ENCODE results near the gene TLCD2. TPM values are rescaled to one million over a fixed set of nuclear protein-coding genes. Genes with fewer than 3 reads are reported as not detected.
A peak's percentile ranks its signal among the peaks of the same experiment; 100 is the strongest.

The TLCD2 gene, protein sequence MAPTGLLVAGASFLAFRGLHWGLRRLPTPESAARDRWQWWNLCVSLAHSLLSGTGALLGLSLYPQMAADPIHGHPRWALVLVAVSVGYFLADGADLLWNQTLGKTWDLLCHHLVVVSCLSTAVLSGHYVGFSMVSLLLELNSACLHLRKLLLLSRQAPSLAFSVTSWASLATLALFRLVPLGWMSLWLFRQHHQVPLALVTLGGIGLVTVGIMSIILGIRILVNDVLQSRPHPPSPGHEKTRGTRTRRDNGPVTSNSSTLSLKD
- 0.15 TPM for polyA plus RNA-seq (2012; ENCODE audit: insufficient read depth, insufficient read length, low read depth)

DNA sequence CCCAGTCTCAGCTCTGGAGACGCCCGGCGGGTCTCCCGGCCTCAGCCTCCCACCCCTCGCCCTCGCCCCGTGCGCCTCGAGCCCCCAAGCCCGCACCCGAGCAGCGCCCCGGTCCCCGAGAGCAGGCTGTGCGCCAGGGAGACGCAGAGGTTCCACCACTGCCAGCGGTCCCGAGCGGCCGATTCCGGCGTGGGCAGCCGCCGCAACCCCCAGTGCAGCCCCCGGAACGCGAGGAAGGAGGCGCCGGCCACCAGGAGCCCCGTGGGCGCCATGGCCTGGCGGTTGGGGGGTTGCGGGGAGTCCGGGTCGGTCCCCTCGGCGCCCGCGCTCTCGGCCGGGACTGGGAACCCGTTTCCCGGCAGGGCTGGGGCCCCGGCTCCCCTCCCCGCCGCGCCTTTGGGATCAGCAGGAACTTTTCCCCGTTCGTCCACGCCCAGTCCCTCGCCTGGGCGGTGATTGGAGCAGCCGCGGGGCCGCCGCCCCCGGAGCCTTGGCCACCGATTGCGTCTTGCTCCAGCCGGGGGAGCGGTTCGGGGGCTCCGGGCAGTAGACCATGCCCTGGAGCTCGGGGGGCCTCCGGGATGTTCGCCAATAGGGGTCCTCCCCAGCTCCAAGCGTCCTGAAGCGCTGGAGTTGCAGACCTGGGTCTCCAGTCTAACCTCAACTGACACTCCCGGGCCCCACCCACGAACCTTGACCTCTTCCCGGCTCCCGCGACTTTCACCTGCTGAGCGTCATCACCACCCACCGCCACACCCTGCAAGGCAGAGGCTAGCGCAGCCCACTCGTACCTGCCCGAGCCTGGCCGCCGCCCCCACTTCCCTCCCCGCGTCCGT, at the start of gene TLCD2:
TSS of gene TLCD2 (minus strand) at position 407 of the 836 bp plus-strand sequence. CDS start at position 272, 135 bp downstream.
- Histone ChIP-seq H3K9me3 (no peaks in the 10 kb centered on the region), H3K27me3 (no peaks in the 10 kb centered on the region), H3K4me1 (peaks cover 3% of the 10 kb centered on the region; the same call in 1 of the 2 replicates), H3K36me3 (no peaks in the 10 kb centered on the region), H3K4me3 (ENCODE audit: low read depth, low read length) (peak within 1 kb of the TSS; percentile 53)
- TF ChIP-seq, protein P1, sequence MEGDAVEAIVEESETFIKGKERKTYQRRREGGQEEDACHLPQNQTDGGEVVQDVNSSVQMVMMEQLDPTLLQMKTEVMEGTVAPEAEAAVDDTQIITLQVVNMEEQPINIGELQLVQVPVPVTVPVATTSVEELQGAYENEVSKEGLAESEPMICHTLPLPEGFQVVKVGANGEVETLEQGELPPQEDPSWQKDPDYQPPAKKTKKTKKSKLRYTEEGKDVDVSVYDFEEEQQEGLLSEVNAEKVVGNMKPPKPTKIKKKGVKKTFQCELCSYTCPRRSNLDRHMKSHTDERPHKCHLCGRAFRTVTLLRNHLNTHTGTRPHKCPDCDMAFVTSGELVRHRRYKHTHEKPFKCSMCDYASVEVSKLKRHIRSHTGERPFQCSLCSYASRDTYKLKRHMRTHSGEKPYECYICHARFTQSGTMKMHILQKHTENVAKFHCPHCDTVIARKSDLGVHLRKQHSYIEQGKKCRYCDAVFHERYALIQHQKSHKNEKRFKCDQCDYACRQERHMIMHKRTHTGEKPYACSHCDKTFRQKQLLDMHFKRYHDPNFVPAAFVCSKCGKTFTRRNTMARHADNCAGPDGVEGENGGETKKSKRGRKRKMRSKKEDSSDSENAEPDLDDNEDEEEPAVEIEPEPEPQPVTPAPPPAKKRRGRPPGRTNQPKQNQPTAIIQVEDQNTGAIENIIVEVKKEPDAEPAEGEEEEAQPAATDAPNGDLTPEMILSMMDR (IDR thresholded peaks at IDR 0.05; ENCODE audit: low read depth, low read length), result no peak
- DNase-seq, result peak; percentile 56

DNA sequence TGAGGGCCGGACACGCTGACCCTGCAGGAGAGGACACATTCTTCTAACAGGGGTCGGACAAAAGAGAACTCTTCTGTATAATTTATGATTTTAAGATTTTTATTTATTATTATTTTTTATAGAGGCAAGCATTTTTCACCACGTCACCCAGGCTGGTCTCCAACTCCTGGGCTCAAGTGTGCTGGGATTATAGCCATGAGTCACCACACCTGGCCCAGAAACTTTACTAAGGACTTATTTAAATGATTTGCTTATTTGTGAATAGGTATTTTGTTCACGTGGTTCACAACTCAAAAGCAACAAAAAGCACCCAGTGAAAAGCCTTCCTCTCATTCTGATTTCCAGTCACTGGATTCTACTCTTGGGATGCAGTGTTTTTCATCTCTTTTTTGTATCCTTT, 49.4 kb upstream of the TLCD2 start:
- Histone ChIP-seq H3K4me3 (ENCODE audit: low read depth, low read length) (no peak overlapping the region), H3K4me1 (peaks cover 30% of the 10 kb centered on the region), H3K9me3 (no peaks in the 10 kb centered on the region), H3K27me3 (no peaks in the 10 kb centered on the region), H3K36me3 (no peaks in the 10 kb centered on the region)
- TF ChIP-seq, protein P1 (IDR thresholded peaks at IDR 0.05; ENCODE audit: low read depth, low read length), result no peak
- DNase-seq, result no peak

DNA sequence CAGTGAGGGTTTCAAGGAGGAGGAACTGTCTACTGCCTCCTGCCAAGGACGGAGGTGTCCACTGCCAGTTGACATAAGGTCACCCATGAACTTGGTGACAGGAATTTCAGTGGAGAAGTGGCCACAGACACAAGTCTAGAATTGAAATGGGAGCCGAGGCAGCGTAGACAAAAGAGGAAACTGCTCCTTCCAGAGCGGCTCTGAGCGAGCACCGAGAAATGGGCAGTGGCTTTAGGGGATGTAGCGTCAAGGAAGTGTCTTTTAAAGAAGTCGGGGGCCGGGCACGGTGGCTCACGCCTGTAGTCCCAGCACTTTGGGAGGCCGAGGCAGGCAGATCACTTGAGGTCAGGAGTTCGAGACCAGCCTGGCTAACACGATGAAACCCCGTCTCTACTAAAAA, 48.6 kb upstream of the TLCD2 start:
- no peaks in the 10 kb centered on the region for H3K36me3 ChIP-seq
- TF ChIP-seq, protein P1 (IDR thresholded peaks at IDR 0.05; ENCODE audit: low read depth, low read length), result no peak
- H3K9me3 ChIP-seq, result no peaks in the 10 kb centered on the region
- H3K4me1 ChIP-seq, result peaks cover 25% of the 10 kb centered on the region
- H3K4me3 ChIP-seq (ENCODE audit: low read depth, low read length), result no peak overlapping the region
- no peak for DNase-seq
- H3K27me3 ChIP-seq, result no peaks in the 10 kb centered on the region

DNA sequence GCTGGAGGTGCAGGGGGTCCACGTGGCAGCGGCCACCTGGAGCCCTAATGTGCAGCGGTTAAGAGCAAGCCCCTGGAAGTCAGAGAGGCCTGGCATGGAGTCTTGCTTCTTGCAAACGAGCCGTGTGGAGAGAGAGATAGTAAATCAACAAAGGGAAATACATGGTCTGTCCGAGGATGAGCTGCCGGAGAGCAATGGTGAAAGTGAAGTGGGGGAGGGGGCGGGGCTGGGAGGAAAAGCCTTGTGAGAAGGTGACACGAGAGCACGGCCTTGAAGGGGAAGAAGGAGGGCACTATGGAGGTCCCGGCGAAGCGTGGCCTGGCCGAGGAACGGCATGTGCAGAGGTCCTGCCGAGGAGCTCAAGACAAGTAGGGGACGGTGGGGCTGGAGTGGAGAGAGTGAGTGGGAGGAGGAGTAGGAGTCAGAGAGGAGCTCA, 45.7 kb upstream of the TLCD2 start:
- Histone ChIP-seq H3K36me3 (no peaks in the 10 kb centered on the region), H3K4me3 (ENCODE audit: low read depth, low read length) (no peak overlapping the region; the same call in 1 of the 2 replicates), H3K4me1 (peaks cover 14% of the 10 kb centered on the region), H3K9me3 (no peaks in the 10 kb centered on the region), H3K27me3 (no peaks in the 10 kb centered on the region)
- DNase-seq, result no peak
- TF ChIP-seq, protein P1 (IDR thresholded peaks at IDR 0.05; ENCODE audit: low read depth, low read length), result no peak

DNA sequence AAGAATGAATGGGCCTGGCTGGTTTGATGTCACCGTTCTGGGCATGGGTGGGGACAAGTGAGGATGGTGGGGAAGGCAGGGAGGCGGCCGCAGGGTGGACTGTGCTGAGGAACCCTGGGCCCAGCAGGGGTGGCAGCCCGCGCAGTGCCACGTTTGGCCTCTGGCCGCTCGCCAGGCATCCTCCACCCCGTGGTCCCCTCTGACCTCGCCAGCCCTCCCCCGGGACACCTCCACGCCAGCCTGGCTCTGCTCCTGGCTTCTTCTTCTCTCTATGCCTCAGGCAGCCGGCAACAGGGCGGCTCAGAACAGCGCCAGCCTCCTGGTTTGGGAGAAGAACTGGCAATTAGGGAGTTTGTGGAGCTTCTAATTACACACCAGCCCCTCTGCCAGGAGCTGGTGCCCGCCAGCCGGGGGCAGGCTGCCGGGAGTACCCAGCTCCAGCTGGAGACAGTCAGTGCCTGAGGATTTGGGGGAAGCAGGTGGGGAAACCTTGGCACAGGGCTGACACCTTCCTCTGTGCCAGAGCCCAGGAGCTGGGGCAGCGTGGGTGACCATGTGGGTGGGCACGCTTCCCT, 45.2 kb upstream of the TLCD2 start:
- peak; percentile 63 for DNase-seq

More for the DNA sequence above, 45.2 kb upstream of the TLCD2 start:
- H3K4me1 ChIP-seq, result peaks cover 14% of the 10 kb centered on the region
- H3K36me3 ChIP-seq, result no peaks in the 10 kb centered on the region
- TF ChIP-seq, protein P1 (IDR thresholded peaks at IDR 0.05; ENCODE audit: low read depth, low read length), result no peak
- H3K27me3 ChIP-seq, result no peaks in the 10 kb centered on the region
- no peak overlapping the region; the same call in 1 of the 2 replicates for H3K4me3 ChIP-seq (ENCODE audit: low read depth, low read length)
- H3K9me3 ChIP-seq, result no peaks in the 10 kb centered on the region

All from BE2C (cell line).